OCI-LY1 (cell line): ENCODE data around the gene RAPGEF5.

Experiments used
- H2AFZ ChIP-seq: fragments of 200-600 bp; sonication (generic), shearing (Covaris generic); 2 replicates; pipeline ENCODE4 v1.6.0; 2014; ENCODE audit warnings: antibody characterized with exemption, mild to moderate bottlenecking, low read length
- H3F3A ChIP-seq: fragments of 200-600 bp; sonication (generic), shearing (Covaris generic); 2 replicates; pipeline ENCODE4 v1.6.0; 2014; ENCODE audit warnings: mild to moderate bottlenecking, antibody characterized with exemption, low read length, moderate library complexity; ENCODE audit not compliant: insufficient read depth
- H3K27ac ChIP-seq: fragments of 200-600 bp; sonication (generic); 2 replicates; pipeline ENCODE4 v1.5.1; 2014; ENCODE audit warnings: low read length, mixed run types, mild to moderate bottlenecking, low read depth; ENCODE audit not compliant: poor library complexity, severe bottlenecking
- H3K27me3 ChIP-seq: fragments of 200-600 bp; sonication (generic); 2 replicates; pipeline ENCODE4 v1.6.0; 2014; ENCODE audit warnings: antibody characterized with exemption, mild to moderate bottlenecking, low read length, moderate library complexity; ENCODE audit not compliant: insufficient read depth
- H3K36me3 ChIP-seq: fragments of 200-600 bp; sonication (generic); 2 replicates; pipeline ENCODE4 v1.6.1; 2014; ENCODE audit warnings: mild to moderate bottlenecking, antibody characterized with exemption, low read length, moderate library complexity, mixed read lengths; ENCODE audit not compliant: insufficient read depth
- H3K4me1 ChIP-seq: fragments of 200-600 bp; sonication (generic); 2 replicates; pipeline ENCODE4 v1.5.1; 2014; ENCODE audit warnings: mild to moderate bottlenecking, low read length, moderate library complexity; ENCODE audit not compliant: insufficient read depth, severe bottlenecking
- H3K4me2 ChIP-seq: fragments of 200-600 bp; sonication (generic), shearing (Covaris generic); 2 replicates; pipeline ENCODE4 v1.6.1; 2014; ENCODE audit warnings: low read length
- H3K4me3 ChIP-seq: fragments of 200-600 bp; sonication (generic); 2 replicates; pipeline ENCODE4 v1.5.1; 2014; ENCODE audit warnings: low read length, low read depth, mild to moderate bottlenecking, mixed read lengths; ENCODE audit not compliant: poor library complexity, severe bottlenecking
- H3K79me2 ChIP-seq: fragments of 200-600 bp; shearing (Covaris generic); 2 replicates; pipeline ENCODE4 v1.6.1; 2016; ENCODE audit warnings: mixed run types, low read length, mixed read lengths; ENCODE audit not compliant: insufficient read depth
- H3K9ac ChIP-seq: fragments of 200-600 bp; sonication (generic), shearing (Covaris generic); 2 replicates; pipeline ENCODE4 v1.6.1; 2014; ENCODE audit warnings: mild to moderate bottlenecking, low read length, mixed read lengths
- H3K9me2 ChIP-seq: fragments of 200-600 bp; sonication (generic), shearing (Covaris generic); 2 replicates; pipeline ENCODE4 v1.6.1; 2014; ENCODE audit warnings: low read depth, mild to moderate bottlenecking, low read length, mixed read lengths
- H3K9me3 ChIP-seq: fragments of 200-600 bp; shearing (Covaris generic); 2 replicates; pipeline ENCODE4 v1.6.1; 2014; ENCODE audit warnings: low read length, mixed read lengths
- H4K20me1 ChIP-seq: fragments of 200-600 bp; sonication (generic), shearing (Covaris generic); 2 replicates; pipeline ENCODE4 v1.6.0; 2016; ENCODE audit warnings: mild to moderate bottlenecking, low read length; ENCODE audit not compliant: insufficient read depth
- CTCF ChIP-seq: fragments of 200-600 bp; sonication (generic), shearing (Covaris generic); IDR thresholded peaks from 2 replicates; pipeline ENCODE4 v1.5.1; 2017; ENCODE audit warnings: mild to moderate bottlenecking, antibody characterized with exemption, low read length, moderate library complexity, mixed read lengths
- EZH2 ChIP-seq: fragments of 200-600 bp; sonication (generic), shearing (Covaris generic); IDR thresholded peaks from 2 replicates; pipeline ENCODE4 v1.8.0; 2017; ENCODE audit warnings: borderline replicate concordance, mixed run types, mild to moderate bottlenecking, antibody characterized with exemption, low read length, moderate library complexity, mixed read lengths

The RAPGEF5 gene

GRCh38 chr7:22146961-22147512 is 209.9 kb downstream of the RAPGEF5 start:
- no peaks in the 10 kb centered on the region for H3K79me2 ChIP-seq
- no peaks in the 10 kb centered on the region for H4K20me1 ChIP-seq
- H3K4me2 ChIP-seq: no peak overlapping the region
- H3K4me3 ChIP-seq: no peak overlapping the region
- no peaks in the 10 kb centered on the region for H3K27me3 ChIP-seq
- H2AFZ ChIP-seq: no peak overlapping the region
- no peak overlapping the region for H3K27ac ChIP-seq
- H3F3A ChIP-seq: no peaks in the 10 kb centered on the region
- no peak for TF ChIP-seq EZH2
- no peak for TF ChIP-seq CTCF
- H3K9me3 ChIP-seq: no peaks in the 10 kb centered on the region
- H3K9ac ChIP-seq: no peak overlapping the region
- peaks cover 10% of the 10 kb centered on the region for H3K4me1 ChIP-seq
- H3K36me3 ChIP-seq: peaks cover 58% of the 10 kb centered on the region
- no peaks in the 10 kb centered on the region for H3K9me2 ChIP-seq

- Histone ChIP-seq H3F3A (no peaks in the 10 kb centered on the region), H3K27ac (no peak overlapping the region), H3K9me2 (no peaks in the 10 kb centered on the region), H4K20me1 (no peaks in the 10 kb centered on the region), H3K27me3 (no peaks in the 10 kb centered on the region), H3K9me3 (no peaks in the 10 kb centered on the region), H2AFZ (no peak overlapping the region), H3K4me3 (no peak overlapping the region), H3K4me1 (peaks cover 10% of the 10 kb centered on the region), H3K36me3 (peaks cover 64% of the 10 kb centered on the region), H3K4me2 (no peak overlapping the region), H3K79me2 (no peaks in the 10 kb centered on the region), H3K9ac (no peak overlapping the region)
- no peak for TF ChIP-seq CTCF
- TF ChIP-seq EZH2: no peak
Observed at GRCh38 chr7:22144950-22145349, 212.0 kb downstream of the RAPGEF5 start.

- no peak overlapping the region for H2AFZ ChIP-seq
- no peak overlapping the region for H3K27ac ChIP-seq
- H4K20me1 ChIP-seq: no peaks in the 10 kb centered on the region
- no peaks in the 10 kb centered on the region for H3K9me3 ChIP-seq
- H3K27me3 ChIP-seq: no peaks in the 10 kb centered on the region
- H3K9me2 ChIP-seq: no peaks in the 10 kb centered on the region
- H3K9ac ChIP-seq: no peak overlapping the region
- H3K36me3 ChIP-seq: peaks cover 65% of the 10 kb centered on the region
- no peaks in the 10 kb centered on the region for H3K79me2 ChIP-seq
- no peak overlapping the region for H3K4me3 ChIP-seq
- no peak overlapping the region for H3K4me2 ChIP-seq
- no peak for TF ChIP-seq CTCF
- no peak for TF ChIP-seq EZH2
- H3F3A ChIP-seq: no peaks in the 10 kb centered on the region
- H3K4me1 ChIP-seq: peaks cover 10% of the 10 kb centered on the region
Observed at GRCh38 chr7:22143491-22143890, 213.5 kb downstream of the RAPGEF5 start.
